Upper lobe of left lung (tissue), 4 donors: ENCODE measurements around the gene XAGE1B.

Experiments
- CTCF ChIP-seq, 6 experiments: fragments of 450-650 bp in 4 of 6; fragments of 200-600 bp in 2 of 6; sonication (generic) in 2 of 6; IDR thresholded peaks; one replicate each; pipeline ENCODE4 v1.5.1; 2016 to 2019; ENCODE audit warnings: antibody characterized with exemption in 6 of 6
- POLR2A ChIP-seq, 4 donors: fragments of 450-650 bp; IDR thresholded peaks; one replicate each; pipeline ENCODE4 v1.5.1; 2016 to 2017; ENCODE audit warnings: antibody characterized with exemption in 4 of 4, mild to moderate bottlenecking in 2 of 4

GRCh38 chrX:52558140-52558539 lies 41.3 kb upstream of the XAGE1B start:
- TF ChIP-seq POLR2A (IDR thresholded peaks at IDR 0.05) (no peak), CTCF (IDR thresholded peaks at IDR 0.05) (peak in 1 of 6 experiments; percentile 10)
